Raji (cell line): Measurements from ENCODE around the gene MERTK.

Source experiments
- POLR2A ChIP-seq: IDR thresholded peaks from 2 replicates; pipeline ENCODE4 v1.6.1; 2011; ENCODE audit warnings: low read depth, low read length, control low read depth; ENCODE audit not compliant: insufficient read depth

Gene MERTK

DNA sequence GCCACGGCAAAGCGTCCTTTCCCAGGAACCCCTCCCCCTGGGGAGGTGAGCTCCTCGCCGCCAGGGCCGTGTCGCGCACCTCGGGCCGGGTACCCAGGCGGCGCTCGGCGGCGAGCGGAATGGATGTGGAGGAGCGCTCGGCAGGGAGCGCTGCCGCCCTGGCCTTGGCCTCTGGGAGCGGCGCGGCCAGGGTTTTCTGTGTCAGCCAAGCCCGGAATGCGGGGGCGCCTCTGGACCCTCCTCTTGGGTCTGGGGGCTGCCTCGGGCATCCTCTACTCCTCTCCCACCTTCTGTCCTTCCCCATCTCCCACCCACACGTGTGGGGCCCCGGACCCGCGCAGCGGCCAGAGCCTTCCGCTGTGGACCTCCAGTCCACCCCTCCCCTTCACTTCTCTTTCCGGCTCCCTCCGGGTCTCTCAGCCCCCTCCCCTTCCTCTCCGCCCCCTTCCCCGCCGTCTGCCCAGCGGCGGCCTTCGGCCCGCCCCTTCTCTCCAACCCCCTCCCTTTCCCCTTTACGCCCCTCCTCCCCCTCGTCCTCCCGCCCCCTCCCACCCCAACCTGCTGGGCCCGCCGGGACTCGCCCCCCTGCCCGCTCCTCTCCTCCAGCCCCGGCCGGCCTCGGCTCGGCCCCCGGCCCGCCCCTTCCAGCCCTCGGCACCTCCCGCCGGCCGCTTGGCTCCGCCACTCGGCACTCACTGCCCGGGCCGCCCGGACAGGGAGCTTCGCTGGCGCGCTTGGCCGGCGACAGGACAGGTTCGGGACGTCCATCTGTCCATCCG, at the start of gene MERTK:
Gene MERTK (plus strand): TSS at position 684 of the 779 bp plus-strand sequence. CDS start 129 bp downstream, outside the sequence.
- TF ChIP-seq POLR2A = no peak

DNA sequence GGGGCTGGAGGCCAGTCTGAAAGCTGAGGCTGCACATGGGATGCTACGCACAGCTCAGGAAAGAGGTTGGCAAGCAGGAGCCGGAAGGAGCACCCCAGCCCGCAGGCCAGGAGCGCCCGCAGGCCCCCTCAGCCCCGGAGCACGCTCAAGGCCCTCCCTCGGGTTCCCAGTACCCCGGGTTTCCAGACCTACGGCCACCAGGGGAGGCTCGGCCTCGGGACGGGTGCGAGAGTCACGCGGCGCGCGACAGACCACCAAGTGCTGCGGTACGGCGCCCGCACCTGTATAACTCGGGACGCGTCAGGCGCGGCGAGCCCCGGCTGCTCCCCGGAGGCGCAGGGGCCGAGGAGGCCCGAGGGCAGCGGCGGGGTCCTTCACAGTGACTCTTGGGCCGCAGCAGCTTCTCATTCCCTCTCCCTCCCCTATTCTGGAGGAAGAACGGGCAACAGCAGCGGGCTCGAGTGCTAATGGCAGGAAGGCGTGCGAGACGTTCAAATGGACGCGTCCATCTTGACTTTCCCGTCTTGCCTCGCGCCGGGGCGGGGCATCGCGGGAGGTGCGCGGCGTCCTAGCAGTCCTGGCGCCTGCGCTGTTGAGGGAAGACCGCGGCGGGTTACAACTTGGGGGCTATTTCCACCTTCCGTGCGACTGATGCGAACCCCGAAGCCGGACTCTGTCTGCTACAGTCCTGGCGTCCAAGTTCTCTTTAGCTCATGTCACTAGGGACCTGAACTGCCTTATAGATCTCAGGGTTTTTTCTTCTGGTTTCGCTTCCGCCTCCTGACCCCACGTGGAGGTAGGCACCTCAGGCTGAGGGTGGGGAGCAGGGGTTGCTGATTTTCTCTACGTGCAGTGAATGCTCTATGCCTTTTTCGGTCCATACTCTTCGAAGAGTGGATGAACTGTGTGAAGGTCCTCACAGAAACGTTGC, 14.5 kb upstream of the MERTK start, which contains the start of gene ANAPC1:
Gene ANAPC1 (minus strand): TSS at position 533 of the 931 bp plus-strand sequence. CDS start 3,368 bp downstream, outside the sequence.
- TF ChIP-seq POLR2A = peak; percentile 93

DNA sequence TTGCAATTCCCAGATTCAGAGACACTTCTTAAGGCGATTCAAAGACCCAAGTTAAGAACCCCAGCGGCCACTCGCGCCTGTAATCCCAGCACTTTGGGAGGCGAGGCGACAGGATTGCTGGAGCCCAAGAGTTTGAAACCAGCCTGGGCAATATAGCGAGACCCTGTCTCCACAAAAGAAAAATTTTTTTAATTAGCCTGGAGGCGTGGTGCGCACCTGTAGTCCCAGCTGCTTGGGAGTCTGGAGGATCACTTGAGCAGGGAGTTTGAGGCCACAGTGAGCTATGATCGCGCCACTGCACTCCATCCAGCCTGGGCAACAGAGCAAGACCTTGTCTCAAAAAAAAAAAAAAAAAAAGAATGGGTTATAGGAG, 13.8 kb upstream of the MERTK start:
- no peak for TF ChIP-seq POLR2A

DNA sequence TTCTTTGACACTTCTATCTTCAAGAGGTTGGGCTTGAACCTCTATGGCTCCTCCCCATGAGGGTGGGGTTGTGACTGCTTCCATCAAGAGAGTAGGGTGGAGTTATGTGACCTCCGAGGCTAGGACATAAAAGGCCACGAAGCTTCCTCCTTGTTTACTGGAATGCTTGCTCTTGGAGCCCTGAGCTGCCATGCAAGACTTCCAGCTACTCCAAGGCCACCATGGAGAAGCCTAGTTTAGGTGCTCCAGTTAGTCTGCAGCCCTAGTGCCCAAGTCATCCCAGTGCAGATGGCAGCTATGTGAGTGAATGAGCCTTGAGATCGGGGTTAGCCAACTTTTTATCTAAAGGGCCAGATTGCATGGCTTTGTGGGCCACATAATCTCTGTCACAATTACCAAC, 2.4 kb upstream of the MERTK start:
- no peak for TF ChIP-seq POLR2A

DNA sequence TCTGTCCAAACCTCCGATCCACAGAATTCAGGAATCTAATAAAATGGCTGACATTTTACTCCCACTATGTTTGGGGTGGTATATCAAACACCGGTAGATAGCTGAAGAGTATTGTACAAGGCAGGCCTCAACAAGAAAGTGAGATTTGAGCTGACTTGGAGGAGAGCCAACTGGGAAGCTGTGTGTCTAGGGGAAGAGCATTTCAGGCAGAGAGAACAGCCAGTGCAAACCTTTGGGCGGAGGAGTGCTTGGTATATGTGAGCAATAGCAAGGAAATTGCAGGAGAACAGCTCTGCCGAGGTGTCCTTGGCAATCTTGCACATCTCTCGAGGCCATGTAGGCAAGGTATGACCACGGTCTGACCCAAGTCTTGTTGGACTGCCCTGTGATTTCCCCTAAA, 1.8 kb upstream of the MERTK start:
- TF ChIP-seq POLR2A = no peak

DNA sequence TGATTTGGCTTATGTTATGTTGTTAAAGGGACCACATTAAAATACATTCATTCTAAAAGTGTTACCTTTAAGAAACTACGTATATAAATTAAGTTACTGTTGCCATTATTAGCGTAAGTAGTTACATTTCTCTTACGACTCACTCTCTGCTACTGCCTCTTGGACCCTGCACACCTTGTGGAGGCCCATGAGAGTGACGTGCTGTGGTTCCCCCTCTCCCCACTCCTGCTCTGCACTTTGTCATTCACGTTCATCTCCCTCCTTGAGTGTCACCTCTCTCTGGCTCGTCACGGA, 830 bp upstream of the MERTK start:
- no peak for TF ChIP-seq POLR2A

DNA sequence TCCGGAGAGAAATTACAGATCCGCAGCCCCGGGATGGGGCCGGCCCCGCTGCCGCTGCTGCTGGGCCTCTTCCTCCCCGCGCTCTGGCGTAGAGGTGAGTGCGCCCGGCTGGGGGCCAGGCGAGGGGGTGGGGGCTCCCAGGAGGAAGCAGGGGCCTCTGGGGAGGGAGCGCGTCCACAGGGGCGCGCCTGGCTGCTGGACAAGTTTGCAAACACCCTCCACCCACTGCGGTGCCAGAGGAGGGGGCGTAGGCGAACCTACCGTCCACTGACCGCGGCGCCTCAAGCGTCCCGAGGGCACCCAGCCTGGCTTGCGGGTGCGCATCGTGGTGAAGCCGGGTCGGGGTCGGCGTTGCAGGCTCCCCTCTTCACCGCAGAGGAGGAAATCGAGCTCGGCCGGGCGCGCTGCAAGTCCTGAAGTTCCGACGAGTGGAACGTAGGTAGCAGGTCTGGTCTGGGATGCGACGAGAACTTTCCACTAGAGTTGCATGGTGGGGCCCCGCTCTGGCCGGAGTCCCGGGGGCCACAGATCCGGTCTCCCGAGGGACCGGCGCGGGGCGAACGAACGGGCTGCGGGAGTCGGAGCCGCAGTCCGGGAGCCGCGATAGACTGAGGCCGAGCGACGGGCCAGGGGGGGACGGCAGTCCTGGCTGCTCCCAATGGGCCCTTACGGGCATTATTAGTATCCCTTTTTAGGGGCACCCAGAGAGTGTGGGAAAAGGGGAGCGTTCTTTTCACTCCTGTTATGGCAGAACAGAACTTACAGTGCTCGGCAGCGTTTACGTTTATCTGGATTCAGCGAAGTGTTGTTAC, 502 bp downstream of the MERTK start:
- TF ChIP-seq POLR2A = no peak

DNA sequence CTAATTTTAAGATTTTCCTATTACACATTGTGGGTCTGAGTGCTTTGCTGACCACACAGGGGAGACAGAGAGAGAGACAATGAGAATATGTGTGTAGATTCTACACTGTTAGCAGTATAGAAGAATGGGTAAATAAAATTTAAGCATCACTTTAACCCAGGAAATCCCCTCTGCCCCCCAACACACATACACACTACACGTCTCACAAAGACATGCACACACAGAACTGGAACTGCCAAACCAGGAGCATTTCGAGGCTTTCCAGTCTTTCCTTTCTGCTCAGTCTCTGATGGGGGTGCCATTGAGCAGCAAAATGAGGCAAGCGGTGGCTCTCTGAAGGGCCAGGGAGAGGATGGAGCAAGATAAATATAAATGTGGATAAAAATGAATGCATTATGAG, 2.5 kb downstream of the MERTK start:
- TF ChIP-seq POLR2A = no peak

DNA sequence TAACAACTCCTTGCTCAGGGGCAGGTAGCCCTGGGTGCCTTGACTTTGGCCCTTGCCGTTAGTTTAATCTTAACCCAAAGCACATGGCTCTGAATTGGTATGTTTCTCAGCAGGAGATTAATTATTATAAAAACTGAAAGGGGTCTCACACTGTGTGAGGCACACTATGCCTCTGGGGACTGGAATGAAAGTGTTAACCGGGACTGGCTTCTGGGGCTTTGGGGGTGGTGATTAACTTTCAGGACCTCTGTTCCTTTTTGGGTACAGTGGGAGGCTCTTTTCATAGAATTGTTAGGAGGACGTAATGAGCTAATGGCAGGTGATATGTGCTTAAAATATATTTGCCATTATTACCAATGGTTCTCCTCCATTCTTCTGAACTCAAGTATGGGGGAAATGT, 5.1 kb downstream of the MERTK start:
- TF ChIP-seq POLR2A = no peak

DNA sequence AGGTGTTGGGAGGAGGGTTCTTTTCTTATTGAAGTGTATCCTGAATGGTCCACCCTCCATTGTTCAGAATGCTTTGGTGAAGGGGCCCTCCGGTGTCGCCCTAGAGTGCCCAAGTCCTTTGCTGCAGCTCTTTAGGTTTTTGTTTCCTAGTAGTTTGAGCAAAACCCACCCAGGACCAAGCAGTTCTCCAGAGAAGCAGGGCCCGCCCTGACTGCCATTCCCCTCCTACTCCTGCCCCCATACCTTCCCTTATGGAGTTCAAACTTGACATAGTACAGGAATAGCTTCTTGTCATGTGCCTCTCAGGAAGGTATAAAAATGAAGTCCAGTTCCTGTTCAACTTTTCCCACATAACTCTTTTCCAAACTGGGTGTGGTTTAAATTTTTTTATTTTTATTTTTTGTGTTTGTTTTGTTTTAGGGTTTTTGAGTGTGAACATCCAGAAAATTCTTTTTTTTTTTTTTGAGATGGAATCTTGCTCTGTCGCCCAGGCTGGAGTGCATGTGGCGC, 5.6 kb downstream of the MERTK start:
- TF ChIP-seq POLR2A = no peak

DNA sequence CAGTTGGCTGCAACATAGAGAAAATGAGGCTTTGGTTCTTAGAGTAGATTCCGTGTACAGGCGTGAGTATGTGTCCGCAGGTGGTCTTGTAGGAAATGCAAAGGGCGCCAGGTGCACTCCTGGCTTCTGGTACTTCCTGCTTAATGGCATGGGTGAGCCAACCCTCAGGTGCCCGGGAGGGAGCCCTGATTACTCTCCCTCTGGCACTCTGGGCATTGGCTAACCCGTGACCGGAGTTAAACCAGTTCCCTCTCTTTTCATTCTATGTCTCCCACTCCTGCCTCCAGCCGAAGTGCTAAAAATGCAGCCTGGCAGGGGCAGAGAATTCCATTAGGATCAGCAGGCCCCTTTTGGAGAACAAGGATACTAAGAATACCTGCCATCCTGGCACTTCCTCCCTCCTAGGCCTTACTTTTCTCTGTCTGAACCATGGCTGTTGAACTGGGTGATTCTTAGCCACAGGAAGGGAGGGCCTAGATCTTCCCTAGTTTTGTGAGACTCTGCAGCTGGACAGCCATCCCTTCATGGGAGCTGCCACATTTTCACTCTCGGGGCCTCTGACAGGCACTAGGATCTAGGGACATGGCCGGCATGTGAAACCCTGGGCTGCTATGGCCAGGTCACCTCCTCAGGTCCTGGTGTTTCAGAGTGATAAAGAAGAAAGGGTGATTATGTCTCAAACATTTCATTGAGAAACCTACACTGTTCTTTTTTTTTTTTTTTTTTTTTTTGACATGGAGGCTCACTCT, 6.5 kb downstream of the MERTK start:
- TF ChIP-seq POLR2A = no peak

DNA sequence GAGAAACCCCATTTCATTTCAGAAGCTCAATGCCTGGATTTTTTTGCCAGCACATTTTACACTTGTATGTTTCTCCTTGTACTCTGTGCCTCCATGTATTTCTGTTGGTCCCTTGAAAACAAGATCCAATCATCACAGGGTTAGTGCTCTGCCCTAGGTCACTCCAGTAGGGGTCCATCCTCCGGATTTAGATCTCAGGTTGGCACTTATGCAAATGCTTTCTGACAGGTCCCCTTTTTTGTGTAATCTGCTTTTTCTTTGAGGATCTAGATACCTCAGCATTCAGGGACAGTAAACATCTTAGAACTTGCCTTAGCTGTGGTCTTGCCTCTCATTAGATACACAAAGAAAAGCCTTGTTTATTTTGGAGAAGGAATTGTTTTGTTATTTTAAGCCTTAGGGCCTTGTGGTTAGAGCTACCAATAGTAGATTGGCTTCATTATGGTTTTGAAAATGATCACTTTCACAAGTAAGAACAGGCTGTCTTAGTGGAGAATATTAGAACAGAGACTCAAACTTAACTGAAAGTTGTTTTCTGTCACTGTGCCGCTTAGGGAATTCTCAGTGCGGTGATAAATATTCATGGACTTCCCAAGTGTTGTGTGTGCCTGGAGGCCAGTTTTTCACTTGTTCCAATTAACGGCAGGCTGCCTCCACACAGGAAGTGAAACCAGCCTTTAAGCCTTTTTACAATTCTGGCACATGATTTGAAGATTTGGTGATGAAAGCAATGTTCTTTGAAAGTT, 7.8 kb downstream of the MERTK start:
- no peak for TF ChIP-seq POLR2A

DNA sequence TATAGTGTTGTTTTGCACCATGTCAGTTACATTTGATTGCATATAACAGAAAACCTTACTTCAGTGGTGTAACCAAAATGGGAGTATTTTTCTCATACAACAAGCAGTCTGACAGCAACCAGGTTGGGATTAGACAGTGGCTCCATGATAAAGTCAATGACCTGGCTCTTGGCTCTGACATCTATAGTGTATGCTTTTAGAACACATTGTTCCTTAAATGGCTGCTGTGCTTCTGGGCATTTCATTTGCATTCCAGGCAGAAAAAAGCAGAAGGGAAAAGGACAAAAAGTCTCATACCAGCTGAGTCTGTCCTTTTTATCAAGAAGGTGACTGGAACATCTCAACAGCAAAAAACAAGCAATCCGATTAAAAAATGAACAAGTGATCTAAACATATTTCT, 10.2 kb downstream of the MERTK start:
- no peak for TF ChIP-seq POLR2A

DNA sequence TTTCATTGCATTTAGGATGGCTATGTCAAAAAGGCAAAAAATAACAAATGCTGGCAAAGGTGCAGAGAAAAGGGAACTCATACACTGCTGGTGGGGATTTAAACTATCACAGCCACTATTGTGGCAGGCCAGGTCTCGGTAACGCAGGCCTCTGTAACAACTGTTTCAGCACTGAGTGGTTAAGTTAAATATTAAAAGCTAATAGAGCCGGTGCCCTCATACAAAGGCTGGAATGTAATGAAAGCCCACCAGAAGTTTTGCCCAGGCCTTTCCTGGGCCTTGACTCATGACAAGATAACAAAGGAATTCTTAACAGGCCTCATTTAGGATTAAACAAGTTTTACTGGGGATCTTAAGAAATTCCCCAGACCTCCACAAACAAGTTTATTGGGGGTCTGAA, 10.7 kb downstream of the MERTK start:
- no peak for TF ChIP-seq POLR2A
